PFSK-1 (cell line): Measurements from ENCODE around the gene GDPD1.

Experiments
- SIN3A ChIP-seq: IDR thresholded peaks from 2 replicates; pipeline ENCODE4 v1.6.1; 2012; ENCODE audit warnings: mild to moderate bottlenecking, low read length, moderate library complexity, borderline replicate concordance; ENCODE audit not compliant: insufficient read depth
- TF ChIP-seq, protein P1 (sequence below), 2 experiments: IDR thresholded peaks; 2 replicates each; pipeline versions ENCODE4 v1.6.1 to v1.8.0; 2011 to 2012; ENCODE audit warnings: low read depth in 2 of 2, low read length in 2 of 2, control low read depth in 1 of 2, inconsistent platforms in 1 of 2, mild to moderate bottlenecking in 1 of 2, moderate library complexity in 1 of 2; ENCODE audit not compliant: insufficient read depth in 1 of 2

DNA sequence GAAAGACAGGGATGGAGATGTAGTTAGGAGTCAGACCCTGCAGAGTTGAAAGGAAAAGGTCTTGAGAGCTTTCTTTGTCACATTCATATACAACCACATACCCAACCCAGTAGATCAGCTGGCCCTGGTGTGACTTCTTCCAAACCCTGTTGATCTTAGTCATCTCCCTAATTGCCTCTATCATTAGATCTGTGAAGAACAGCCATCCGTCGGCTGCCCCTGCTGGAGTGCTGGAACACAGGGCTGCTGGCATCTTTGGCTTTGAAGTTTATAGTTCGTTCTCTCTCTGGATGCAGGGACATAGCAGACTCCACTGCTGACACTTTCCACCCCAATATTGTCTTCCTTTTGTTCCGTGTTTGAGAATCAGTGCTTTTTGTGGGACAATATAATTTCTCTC, 20.9 kb upstream of the GDPD1 start:
- TF ChIP-seq, protein P1, sequence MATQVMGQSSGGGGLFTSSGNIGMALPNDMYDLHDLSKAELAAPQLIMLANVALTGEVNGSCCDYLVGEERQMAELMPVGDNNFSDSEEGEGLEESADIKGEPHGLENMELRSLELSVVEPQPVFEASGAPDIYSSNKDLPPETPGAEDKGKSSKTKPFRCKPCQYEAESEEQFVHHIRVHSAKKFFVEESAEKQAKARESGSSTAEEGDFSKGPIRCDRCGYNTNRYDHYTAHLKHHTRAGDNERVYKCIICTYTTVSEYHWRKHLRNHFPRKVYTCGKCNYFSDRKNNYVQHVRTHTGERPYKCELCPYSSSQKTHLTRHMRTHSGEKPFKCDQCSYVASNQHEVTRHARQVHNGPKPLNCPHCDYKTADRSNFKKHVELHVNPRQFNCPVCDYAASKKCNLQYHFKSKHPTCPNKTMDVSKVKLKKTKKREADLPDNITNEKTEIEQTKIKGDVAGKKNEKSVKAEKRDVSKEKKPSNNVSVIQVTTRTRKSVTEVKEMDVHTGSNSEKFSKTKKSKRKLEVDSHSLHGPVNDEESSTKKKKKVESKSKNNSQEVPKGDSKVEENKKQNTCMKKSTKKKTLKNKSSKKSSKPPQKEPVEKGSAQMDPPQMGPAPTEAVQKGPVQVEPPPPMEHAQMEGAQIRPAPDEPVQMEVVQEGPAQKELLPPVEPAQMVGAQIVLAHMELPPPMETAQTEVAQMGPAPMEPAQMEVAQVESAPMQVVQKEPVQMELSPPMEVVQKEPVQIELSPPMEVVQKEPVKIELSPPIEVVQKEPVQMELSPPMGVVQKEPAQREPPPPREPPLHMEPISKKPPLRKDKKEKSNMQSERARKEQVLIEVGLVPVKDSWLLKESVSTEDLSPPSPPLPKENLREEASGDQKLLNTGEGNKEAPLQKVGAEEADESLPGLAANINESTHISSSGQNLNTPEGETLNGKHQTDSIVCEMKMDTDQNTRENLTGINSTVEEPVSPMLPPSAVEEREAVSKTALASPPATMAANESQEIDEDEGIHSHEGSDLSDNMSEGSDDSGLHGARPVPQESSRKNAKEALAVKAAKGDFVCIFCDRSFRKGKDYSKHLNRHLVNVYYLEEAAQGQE (IDR thresholded peaks at IDR 0.05; ENCODE audit: insufficient read depth in 1 of 2, low read depth in 2 of 2, low read length in 2 of 2): no peak
- no peak for TF ChIP-seq SIN3A
